Transverse colon (tissue), 4 donors: Measurements from ENCODE around the gene MN1.

Source experiments
- CTCF ChIP-seq, 5 experiments: fragments of 200-600 bp in 3 of 5; fragments of 450-650 bp in 2 of 5; sonication (generic) in 3 of 5; IDR thresholded peaks; 1 replicate in 2 of 5; 2 replicates in 3 of 5; pipeline ENCODE4 v1.5.1; 2016 to 2017; ENCODE audit warnings: antibody characterized with exemption in 5 of 5, inconsistent platforms in 3 of 5, mild to moderate bottlenecking in 2 of 5, moderate library complexity in 1 of 5
- EP300 ChIP-seq: sonication (generic); formaldehyde crosslinking; IDR thresholded peaks from one replicate; pipeline ENCODE4 v1.6.1; 2017; ENCODE audit warnings: antibody characterized with exemption, low read depth
- POLR2A ChIP-seq: fragments of 450-650 bp; IDR thresholded peaks from one replicate; pipeline ENCODE4 v1.6.1; 2016; ENCODE audit warnings: antibody characterized with exemption, mild to moderate bottlenecking, moderate library complexity
- POLR2AphosphoS5 ChIP-seq, 3 donors: sonication (generic); formaldehyde crosslinking; IDR thresholded peaks; one replicate each; pipeline ENCODE4 v1.6.1; 2016; ENCODE audit warnings: antibody characterized with exemption in 3 of 3

- TF ChIP-seq POLR2AphosphoS5 (IDR thresholded peaks at IDR 0.05) (no peak), CTCF (IDR thresholded peaks at IDR 0.05) (no peak), POLR2A (no peak), EP300 (no peak)
Observed at GRCh38 chr22:27778294-27779090, 23.1 kb downstream of the MN1 start.
